GM19395 (cell line): ENCODE results near the gene RBM17.
"Not testable (repeated sequence)": the region's sequence is repeated elsewhere in the genome, so short reads cannot be mapped to it uniquely, and the experiment has no call there.

Experiments
- ATAC-seq: cut with Tn5 transposase; IDR thresholded peaks from one replicate; pipeline ENCODE4 v1.9.1; 2021; ENCODE audit warnings: mild to moderate bottlenecking, moderate library complexity; ENCODE audit not compliant: unreplicated experiment

The RBM17 gene, protein sequence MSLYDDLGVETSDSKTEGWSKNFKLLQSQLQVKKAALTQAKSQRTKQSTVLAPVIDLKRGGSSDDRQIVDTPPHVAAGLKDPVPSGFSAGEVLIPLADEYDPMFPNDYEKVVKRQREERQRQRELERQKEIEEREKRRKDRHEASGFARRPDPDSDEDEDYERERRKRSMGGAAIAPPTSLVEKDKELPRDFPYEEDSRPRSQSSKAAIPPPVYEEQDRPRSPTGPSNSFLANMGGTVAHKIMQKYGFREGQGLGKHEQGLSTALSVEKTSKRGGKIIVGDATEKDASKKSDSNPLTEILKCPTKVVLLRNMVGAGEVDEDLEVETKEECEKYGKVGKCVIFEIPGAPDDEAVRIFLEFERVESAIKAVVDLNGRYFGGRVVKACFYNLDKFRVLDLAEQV

DNA sequence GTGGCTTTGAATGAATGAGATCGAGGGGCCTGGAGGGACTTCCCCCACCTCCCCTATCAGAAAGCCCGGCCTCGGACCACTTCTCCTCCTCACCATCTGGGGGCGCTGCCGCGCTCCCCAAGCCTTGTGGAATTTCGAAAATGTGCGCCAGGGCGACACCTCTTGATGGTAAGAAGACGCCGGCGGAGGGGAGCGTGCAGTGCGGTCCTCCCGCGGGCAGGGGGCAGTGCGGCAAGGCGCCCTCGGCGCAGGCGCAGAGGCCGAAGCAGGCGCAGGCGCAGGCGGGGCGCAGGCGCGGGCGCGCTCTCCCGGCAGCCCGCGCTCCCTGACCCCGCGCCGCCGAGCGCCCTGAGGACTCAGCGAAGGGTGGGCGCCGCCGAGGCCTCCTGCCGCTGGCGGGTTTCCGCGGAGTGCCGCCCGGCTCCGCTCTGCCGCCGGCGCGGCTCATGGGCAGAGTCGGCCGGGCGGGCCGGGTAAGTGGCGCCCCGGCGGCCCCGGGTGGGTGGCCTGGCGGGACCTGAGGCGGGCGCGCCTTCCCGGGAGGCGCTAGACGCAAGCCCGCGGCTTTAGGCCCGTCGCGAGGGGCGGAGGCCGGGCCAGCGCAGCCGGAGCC, at the start of gene RBM17:
RBM17 (plus strand) TSS at position 314 of the 613 bp plus-strand sequence. CDS start 8,032 bp downstream, outside the sequence.
- peak; percentile 82 for ATAC-seq

DNA sequence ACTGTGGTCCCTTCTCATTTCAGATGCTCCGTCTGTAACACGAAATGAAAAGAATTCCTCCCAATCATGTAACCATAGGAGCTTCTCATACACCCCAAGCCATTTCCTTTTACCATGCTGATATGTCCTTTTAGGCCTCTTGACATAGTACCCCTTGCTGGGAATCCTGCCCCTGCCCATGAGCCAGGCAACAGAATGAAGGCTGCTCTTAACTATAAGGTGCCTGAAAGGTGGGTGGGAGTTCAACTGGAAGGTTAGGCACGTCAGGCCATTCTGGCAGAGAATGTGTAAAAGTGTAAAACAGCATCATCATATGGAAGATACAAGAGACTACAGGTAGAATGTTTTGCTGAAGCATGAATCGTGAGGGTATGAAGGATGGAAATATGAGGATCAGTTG, 49.1 kb upstream of the RBM17 start:
- ATAC-seq = no peak

DNA sequence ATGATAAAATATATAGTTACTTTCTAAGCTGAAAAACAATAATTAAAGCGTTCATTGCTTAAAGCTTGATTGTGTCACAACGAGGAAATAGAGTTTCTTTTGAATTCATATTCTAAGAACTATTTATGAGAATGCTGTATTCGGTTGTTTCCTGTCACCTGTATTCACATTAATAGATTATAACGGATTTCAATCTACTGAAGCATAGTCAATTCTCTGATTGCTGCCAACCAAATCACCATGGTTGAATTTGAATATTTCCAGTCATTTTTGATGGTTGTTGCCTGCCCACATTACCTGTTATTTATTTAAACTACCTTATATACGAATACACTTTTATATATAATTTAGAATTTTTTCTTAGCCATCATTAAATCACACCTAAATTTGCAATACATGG, 48.6 kb upstream of the RBM17 start:
- ATAC-seq = no peak

DNA sequence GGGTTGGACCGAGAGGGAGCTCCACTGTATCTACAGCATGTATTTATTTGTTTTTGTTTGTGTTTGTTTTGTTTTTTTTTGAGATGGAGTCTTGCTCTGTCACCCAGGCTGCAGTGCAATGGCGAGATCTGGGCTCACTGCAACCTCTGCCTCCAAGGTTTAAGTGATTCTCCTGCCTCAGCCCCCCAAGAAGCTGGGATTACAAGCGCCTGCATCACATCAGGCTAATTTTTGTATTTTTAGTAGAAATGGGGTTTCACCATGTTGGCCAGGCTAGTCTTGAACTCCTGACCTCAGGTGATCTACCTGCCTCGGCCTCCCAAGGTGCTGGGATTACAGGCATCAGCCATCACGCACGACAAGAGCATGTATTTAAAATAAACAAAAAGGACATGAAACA, 45.5 kb upstream of the RBM17 start:
- ATAC-seq = not testable (repeated sequence)

GRCh38 chr10:6044060-6044459, 44.8 kb upstream of the RBM17 start:
- ATAC-seq = no peak

DNA sequence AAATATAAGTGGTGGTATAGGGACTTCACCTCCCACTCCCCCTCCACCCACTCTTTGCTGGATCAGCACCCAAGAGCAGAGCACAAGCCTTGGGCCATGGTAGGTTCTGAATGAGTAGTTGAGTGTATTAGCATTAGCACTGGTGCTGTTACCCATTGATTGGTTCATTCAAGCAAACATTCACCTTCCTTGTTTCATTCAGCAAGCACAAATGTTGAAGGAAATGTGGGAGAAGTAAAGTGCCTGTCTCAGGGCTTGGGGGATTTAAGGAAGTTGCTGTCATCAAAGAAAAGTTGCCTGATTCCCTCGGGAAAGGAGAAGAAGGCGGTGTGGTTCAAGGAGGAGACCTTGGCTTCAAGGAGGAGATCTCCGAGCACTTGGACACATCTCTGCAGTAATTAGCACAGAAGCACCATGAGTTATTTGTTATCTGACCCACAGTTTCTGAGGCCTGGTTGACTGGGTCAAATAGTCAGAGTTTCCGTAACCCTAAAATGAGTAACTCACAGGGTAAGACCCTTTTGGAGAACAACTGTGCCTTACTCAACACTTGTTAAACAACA, 44.0 kb upstream of the RBM17 start:
- peak; percentile 48 for ATAC-seq

DNA sequence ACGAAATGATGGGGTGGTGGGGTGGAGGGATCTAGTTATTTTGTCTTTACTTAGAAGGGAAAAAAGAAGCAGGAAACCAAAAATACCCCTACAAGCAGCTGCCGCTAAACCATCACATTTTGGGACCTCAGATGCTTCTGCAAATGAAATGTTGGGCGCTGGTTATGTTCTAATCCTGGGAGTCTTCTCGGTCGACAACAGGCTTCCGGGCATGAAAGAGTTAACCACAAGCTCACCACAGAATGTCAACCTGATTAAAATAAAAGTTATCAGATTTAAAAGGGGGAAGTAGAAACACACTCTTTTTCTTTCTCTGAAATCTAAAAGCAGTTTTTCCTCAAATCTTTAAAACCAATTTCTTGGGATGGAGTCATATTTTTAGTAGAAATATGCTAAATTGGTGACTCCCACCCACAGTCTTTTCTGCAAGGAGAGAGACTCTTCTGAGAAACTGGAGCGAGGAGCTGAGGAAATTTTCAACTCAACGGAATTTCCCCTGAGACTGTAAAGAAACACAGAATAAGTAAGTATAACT, 43.5 kb upstream of the RBM17 start:
- peak; percentile 37 for ATAC-seq

DNA sequence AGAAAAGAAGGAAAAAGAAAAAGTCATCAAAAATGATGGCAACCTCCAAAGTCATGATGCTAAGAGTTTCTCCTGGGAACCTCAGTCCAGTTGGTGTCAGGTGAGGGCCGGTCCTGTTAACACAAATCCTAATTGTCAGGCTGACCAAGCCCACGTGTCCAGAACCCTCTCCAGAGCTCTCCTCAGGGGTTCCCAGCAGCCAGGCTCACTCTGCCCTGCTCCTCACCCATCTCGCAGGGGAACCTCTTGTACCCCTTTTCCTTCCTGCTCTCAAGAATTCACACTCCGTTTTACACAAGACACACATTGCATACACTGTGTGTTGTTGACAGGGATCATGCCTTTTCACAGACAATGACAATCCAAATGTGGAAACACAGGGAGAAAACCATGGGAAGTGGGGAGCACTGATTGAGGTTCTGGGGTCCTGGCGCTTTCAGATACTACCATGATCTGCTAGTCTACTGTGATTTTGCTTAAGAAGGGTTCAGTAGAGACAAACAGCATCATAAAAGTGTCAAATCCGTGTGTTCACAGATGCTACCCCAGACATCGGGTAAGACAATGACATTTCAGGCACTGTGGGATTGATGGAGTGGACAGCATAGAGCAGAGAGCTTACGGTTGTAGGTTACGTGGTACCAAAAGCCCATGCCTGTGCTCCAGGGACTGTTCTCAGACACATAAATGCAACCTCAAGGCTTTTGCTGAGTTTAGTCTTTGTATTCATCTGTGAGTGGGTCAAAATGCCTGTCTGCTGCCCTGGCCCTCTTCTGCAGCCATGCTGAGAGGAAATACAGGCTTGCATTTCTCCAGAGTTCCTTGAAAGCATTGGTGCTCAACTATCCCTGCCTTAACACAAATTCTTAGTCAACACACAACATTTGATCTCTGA, 42.7 kb upstream of the RBM17 start:
- no peak for ATAC-seq

- no peak for ATAC-seq
Measured at GRCh38 chr10:6046773-6047611, 41.8 kb upstream of the RBM17 start.

DNA sequence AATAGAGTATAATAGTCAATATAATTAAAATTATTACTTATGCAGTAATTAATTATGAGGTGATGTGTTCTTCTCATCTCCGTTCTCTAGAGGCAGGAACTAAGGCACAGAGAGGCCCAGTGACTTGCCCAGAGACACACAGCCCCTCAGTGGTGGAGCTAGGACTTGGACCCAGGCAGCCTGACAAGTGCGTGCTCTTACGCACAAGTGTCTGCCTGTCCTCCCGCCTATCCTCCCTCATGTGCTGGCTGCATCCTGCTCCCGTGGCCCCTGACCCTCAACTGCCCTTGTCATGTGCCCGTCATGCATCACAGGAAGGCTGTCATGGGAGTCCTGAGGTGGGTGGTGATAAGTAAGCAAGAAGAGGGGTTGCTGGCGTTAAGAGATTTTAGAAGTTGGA, 41.0 kb upstream of the RBM17 start:
- ATAC-seq = no peak

DNA sequence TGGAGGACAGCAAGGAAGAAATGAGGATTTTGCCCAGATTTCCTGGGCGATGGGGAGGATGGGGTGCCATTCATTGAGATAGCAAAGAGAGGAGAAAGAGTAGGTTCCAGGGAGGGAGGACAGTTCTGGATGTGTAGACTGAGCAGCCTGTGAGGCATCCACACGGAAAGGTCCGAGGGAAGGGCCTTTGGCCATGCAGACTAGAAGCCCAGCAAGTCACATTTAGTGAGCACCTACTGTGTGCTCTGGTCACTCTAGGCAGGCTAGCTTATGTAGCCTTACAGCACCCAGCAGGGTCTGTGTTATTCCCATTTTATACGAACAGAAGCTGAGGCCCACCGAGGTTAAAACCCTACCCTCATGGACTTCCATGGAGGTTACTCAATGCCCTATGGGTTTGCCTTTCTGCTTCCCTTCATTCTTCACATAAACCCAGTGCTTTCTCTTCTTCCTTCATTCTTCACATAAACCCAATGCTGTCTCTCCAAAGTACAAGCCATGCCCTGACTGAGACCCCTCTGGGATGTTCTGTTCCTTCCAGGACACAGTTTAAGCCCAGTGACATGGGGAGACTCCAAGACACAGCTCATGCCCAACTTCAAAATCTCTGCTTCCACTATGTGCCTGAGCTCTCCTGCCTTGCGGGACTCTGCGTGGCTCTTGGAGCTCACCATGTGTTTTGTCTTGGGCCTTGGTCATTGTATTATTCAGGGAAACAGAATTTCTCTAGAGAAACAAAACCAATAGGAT, 40.4 kb upstream of the RBM17 start:
- ATAC-seq = no peak

- no peak for ATAC-seq
Measured at GRCh38 chr10:6049031-6049400, 39.8 kb upstream of the RBM17 start.

- ATAC-seq = peak; percentile 80
Measured at GRCh38 chr10:6050801-6051445, 37.9 kb upstream of the RBM17 start.

- no peak for ATAC-seq
Measured at GRCh38 chr10:6052247-6053221, 36.3 kb upstream of the RBM17 start.

DNA sequence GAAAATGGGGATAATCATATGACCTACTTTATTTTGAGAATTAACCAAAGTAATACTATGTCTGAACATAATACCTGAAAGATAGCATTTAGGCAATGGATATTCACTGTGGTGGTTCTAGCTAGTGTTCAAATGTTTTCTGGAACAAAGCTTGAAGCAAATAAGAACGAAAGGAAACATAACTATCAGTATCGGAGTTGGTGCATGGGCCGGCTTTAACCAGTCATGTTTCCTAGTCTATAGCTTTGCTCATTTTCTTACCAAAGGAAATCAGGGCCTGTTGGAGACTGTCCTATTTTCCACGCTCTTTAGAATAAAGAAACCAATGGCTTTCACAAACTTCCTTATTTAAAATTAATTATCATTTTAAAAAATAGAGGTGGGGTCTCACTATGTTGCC, 35.5 kb upstream of the RBM17 start:
- no peak for ATAC-seq

- no peak for ATAC-seq
Measured at GRCh38 chr10:6053816-6054631, 34.8 kb upstream of the RBM17 start.

GRCh38 chr10:6054884-6055283, 34.0 kb upstream of the RBM17 start:
- ATAC-seq = no peak
